HK-2 (cell line): ENCODE data around the gene STRIP2.
"Not testable (repeated sequence)": the region's sequence is repeated elsewhere in the genome, so short reads cannot be mapped to it uniquely, and the experiment has no call there.

ENCODE experiments used
- DNase-seq: peaks from one replicate; pipeline ENCODE4 v3.0.0-alpha.2; 2018; ENCODE audit not compliant: unreplicated experiment

Gene STRIP2, protein sequence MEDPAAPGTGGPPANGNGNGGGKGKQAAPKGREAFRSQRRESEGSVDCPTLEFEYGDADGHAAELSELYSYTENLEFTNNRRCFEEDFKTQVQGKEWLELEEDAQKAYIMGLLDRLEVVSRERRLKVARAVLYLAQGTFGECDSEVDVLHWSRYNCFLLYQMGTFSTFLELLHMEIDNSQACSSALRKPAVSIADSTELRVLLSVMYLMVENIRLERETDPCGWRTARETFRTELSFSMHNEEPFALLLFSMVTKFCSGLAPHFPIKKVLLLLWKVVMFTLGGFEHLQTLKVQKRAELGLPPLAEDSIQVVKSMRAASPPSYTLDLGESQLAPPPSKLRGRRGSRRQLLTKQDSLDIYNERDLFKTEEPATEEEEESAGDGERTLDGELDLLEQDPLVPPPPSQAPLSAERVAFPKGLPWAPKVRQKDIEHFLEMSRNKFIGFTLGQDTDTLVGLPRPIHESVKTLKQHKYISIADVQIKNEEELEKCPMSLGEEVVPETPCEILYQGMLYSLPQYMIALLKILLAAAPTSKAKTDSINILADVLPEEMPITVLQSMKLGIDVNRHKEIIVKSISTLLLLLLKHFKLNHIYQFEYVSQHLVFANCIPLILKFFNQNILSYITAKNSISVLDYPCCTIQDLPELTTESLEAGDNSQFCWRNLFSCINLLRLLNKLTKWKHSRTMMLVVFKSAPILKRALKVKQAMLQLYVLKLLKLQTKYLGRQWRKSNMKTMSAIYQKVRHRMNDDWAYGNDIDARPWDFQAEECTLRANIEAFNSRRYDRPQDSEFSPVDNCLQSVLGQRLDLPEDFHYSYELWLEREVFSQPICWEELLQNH

DNA sequence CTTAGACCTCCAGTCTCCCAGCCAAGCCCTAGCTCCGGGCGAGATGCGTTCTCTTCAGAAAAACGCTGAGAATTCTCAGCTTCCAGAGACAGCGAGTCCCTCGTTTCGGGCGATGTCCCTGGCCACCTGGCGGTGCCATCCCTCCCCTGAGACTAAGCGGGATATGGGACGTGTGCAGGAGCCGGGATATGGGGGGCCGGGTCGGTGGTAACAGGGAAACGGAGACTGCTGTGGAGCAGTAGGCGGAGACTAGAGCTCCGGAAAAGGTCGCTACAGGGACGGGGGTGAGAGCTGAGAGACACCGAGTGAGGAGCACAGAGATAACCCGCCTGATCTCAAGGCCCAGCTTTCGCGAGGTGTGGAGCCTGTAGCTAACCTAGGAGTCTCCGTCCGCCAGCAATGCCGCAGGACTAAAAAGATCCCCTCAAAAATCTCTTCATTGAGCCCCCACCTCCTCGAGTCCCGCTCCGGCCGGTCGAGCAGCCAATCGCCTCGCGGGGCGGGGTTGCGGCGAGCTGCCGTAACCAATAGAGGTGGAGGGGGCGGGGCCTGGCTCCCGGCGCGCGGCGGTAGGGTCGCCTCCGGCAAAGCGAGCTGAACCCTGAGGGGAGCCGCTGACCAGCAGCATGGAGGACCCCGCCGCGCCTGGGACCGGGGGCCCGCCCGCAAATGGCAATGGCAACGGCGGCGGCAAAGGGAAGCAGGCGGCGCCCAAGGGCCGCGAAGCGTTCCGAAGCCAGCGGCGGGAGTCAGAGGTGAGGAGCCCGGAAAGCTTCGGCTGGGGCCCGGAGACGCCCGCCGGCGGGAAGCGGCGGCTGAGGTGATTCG is at the start of gene STRIP2:
Gene STRIP2, plus strand, starts transcription at position 586 of the 828 bp plus-strand sequence. Its CDS starts 41 bp downstream, at position 627.
- DNase-seq: peak; percentile 96

- DNase-seq: no peak
These were observed 49.1 kb upstream of the STRIP2 start for GRCh38 chr7:129385116-129385515.

- DNase-seq: no peak
These were observed 48.6 kb upstream of the STRIP2 start for GRCh38 chr7:129385598-129385997.

- DNase-seq: no peak
These were observed 47.7 kb upstream of the STRIP2 start for GRCh38 chr7:129386506-129386905.

- no peak for DNase-seq
These were observed 46.7 kb upstream of the STRIP2 start for GRCh38 chr7:129387537-129387936.

GRCh38 chr7:129388333-129389098 is 45.7 kb upstream of the STRIP2 start:
- DNase-seq: no peak

- DNase-seq: no peak
These were observed 44.4 kb upstream of the STRIP2 start for GRCh38 chr7:129389829-129390228.

- no peak for DNase-seq
These were observed 43.9 kb upstream of the STRIP2 start for GRCh38 chr7:129390314-129390713.

DNA sequence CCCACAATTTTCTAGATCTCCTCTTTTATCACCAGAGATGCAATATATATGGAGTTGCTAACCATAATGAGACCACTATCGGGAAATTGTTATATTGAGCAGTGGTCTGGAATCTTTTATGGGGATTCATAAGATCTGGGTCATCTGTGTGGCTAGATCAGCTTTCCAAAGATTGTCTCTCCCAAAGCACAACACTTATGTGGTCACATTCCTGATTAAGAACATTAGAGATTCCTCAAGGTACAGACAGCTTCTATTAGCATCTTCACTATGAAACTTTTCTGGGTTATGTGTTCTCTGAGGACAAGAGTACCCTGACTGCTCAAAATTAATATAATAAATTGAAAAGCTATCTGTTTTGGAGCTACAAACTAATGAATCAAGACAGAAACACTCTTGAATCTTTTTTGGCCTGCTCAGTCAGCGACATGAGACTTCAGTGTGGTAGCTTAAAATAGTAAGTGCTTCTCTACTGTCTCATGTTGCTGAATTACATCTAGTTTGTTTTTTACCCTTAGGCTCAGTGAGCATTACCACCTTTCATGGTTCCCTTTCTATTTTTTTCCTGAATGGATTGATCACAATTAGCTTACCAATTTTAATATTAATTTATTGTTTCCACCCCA is 42.6 kb upstream of the STRIP2 start:
- DNase-seq: no peak

DNA sequence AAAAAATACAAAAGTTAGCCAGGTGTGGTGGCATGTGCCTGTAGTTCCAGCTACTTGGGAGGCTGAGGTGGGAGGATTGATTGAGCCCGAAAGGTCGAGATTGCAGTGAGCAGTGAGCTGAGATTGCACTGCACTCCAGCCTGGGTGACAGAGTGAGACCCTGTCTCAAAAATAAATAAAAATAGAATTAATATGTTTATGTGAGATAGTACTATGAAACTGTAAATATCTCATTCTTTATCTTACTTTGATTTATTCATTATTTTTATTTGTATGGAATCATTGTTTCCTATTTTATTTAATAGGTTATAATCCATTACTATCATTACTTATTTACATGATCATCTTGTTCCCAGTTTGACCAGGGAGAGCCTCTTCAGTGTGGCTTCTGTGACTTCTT is 41.0 kb upstream of the STRIP2 start:
- DNase-seq: no peak

DNA sequence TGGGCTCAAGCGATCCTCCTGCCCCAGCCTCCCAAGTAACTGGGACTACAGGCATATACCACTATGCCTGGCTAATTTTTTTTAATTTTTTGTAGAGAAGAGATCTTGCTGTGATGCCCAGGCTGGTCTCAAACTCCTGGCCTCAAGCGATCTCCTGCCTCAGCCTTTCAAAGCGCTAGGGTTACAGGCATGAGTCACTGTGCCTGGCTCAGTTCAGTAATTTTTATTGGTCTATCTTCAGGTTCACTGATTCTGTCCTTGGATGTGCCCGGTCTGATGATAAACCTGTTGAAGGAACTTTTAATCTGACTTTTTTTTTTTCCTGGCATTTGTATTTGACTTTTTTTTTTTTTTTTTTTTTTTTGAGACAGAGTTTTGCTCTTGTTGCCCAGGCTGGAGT is 40.1 kb upstream of the STRIP2 start:
- no peak for DNase-seq

DNA sequence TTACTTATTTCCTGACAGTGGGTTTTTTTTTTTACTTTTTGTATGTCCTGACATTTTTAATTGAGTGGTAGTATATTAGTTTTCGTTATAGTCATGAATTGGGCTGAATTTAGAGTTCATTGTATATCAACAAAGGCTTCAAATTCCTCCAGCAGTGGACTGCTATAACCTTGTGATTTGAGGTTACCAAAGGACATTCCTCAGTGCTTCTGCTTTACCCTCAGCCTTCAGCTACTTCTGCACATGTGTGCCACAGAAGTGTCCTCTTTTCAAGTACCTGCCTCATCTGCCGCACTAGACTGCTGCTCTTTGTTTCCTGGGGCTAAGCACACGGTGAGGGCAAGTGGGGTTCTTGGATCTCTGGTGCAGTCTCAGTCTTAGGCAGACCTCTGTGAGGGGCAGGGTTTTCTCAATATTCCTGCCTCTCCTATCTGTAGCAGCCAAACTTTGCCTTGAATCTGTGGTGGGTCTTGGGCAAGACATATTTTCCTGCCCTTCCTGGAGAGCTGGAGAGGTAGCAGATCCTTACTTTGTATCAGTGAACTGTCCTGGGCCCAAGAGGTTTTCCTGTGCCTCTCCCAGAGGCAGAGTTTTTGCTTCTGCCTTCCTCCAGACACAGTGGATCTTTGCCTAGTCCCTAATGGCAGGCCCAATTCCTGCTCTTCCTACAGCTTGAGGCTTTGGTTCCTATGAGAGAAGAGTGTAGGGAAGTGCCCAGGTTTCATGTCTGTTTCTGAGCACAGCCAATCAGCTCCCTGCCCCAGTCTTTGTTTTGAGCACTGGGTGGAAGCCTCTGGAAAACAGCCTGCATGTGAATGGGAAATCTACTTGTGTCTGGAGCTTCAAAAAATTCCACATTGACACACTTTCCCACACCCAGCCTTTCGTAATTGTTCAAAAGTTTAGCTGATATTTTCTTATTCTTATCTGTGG is 39.0 kb upstream of the STRIP2 start:
- no peak for DNase-seq

DNA sequence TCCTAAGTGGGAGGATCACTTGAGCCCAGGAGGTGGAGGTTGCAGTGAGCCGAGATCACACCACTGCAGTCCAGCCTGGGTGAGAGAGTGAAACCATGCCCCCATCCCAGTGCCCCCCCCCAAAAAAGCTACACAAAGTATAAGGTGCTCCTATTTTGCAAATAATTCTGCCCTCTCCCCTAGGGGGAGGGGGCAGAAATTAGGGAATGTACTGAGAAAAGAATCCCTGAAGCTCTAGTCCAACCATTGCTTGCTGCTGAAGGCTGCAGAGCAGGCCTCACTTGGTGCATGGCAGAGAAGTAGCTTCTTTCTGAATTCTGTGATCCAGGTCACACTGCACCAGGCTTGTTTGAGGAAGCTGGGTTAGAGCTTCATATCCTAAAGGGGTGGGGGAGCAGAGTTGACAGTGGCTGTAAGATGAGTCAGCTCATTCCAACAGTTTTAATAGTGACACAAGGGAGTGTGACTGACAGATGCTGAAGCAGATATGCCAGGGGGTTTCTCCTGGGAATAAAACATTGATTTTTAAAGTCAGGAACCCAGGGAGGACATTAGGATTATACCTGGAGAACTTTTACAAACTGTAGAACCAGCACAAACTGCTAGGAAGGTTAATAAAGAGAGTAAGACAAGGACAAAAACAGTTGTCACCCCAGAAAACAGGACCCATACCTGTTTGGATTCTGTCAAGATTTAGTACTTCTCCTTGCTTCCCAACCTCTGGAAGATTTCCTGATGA is 32.8 kb upstream of the STRIP2 start:
- DNase-seq: peak; percentile 23

- no peak for DNase-seq
These were observed 32.0 kb upstream of the STRIP2 start for GRCh38 chr7:129401967-129402860.

DNA sequence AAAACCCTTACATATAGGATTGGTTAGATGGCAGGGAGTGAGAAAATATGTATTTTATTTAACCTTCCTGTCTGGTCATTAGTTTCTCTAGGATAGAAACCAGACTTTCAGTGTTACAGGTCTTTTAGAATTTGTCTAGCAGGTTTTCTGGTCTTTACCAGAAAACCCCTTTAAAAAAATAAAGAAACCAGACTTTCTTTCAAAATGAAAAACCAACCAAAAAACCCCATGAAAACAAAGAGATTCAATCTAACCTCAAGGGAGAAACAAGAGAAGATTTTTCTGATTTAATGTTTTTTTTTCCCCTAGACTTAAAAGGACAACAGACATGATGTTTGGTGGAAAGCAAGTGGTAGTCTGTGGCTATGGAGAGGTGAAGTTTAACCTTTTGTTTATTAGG is 28.7 kb upstream of the STRIP2 start:
- no peak for DNase-seq

GRCh38 chr7:129410238-129410637 is 24.0 kb upstream of the STRIP2 start:
- DNase-seq: not testable (repeated sequence)

- DNase-seq: no peak
These were observed 21.7 kb upstream of the STRIP2 start for GRCh38 chr7:129412501-129412900.

DNA sequence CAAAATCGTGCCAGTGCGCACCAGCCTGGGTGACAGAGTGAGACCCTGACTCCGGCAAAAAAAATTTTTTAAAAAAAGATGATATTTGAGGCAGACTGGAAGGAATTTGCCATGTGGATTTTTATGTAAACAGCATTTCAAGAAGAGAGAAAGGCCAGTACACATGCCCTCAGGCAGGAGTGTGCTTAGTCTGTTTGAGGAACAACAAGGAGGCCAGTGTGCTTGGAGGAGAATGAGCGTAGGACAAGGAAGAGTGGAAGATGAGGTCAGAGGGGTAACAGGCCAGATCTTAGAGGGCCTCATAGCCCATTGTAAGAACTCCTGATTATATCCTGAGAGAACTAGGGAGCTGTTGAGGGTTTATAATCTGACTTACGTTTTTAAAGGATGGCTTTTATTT is 17.2 kb upstream of the STRIP2 start:
- no peak for DNase-seq
